Measurements from ENCODE around the gene BCL2L12. TPM values are rescaled to one million over a fixed set of nuclear protein-coding genes. Genes with fewer than 3 reads are reported as not detected.

BCL2L12 gene
- total RNA-seq, 1 donor from 2014 or later, result 7.5 TPM

- no peak overlapping the region for H3K27ac Mint-ChIP-seq (ENCODE audit: unreplicated experiment)
- H3K9me3 Mint-ChIP-seq (ENCODE audit: unreplicated experiment), result peaks cover 12% of the 10 kb centered on the region
- no peak overlapping the region for H3K4me3 Mint-ChIP-seq (ENCODE audit: unreplicated experiment)
- H3K36me3 Mint-ChIP-seq (ENCODE audit: unreplicated experiment), result no peaks in the 10 kb centered on the region
- peaks cover 20% of the 10 kb centered on the region for H3K27me3 Mint-ChIP-seq (ENCODE audit: unreplicated experiment)
- peaks cover 10% of the 10 kb centered on the region for H3K4me1 Mint-ChIP-seq (ENCODE audit: low read depth, unreplicated experiment)
- DNase-seq, result no peak
- no peak for TF ChIP-seq CTCF (IDR thresholded peaks at IDR 0.05; ENCODE audit: partially characterized antibody, unreplicated experiment)
Measured at GRCh38 chr19:49686503-49687088, 20.9 kb downstream of the BCL2L12 start.

- H3K36me3 Mint-ChIP-seq (ENCODE audit: unreplicated experiment), result no peaks in the 10 kb centered on the region
- TF ChIP-seq CTCF (IDR thresholded peaks at IDR 0.05; ENCODE audit: partially characterized antibody, unreplicated experiment), result no peak
- H3K27me3 Mint-ChIP-seq (ENCODE audit: unreplicated experiment), result peaks cover 20% of the 10 kb centered on the region
- H3K4me3 Mint-ChIP-seq (ENCODE audit: unreplicated experiment), result no peak overlapping the region
- H3K4me1 Mint-ChIP-seq (ENCODE audit: low read depth, unreplicated experiment), result peaks cover 10% of the 10 kb centered on the region
- no peak for DNase-seq
- H3K27ac Mint-ChIP-seq (ENCODE audit: unreplicated experiment), result no peak overlapping the region
- peaks cover 12% of the 10 kb centered on the region for H3K9me3 Mint-ChIP-seq (ENCODE audit: unreplicated experiment)
Measured at GRCh38 chr19:49687150-49687549, 21.4 kb downstream of the BCL2L12 start.

- peak overlapping the region; percentile 36 for H3K4me3 Mint-ChIP-seq (ENCODE audit: unreplicated experiment)
- H3K27me3 Mint-ChIP-seq (ENCODE audit: unreplicated experiment), result peaks cover 20% of the 10 kb centered on the region
- TF ChIP-seq CTCF (IDR thresholded peaks at IDR 0.05; ENCODE audit: partially characterized antibody, unreplicated experiment), result no peak
- peak overlapping the region; percentile 67 for H3K27ac Mint-ChIP-seq (ENCODE audit: unreplicated experiment)
- H3K4me1 Mint-ChIP-seq (ENCODE audit: low read depth, unreplicated experiment), result peaks cover 10% of the 10 kb centered on the region
- no peak for DNase-seq
- peaks cover 17% of the 10 kb centered on the region for H3K9me3 Mint-ChIP-seq (ENCODE audit: unreplicated experiment)
- H3K36me3 Mint-ChIP-seq (ENCODE audit: unreplicated experiment), result no peaks in the 10 kb centered on the region
Measured at GRCh38 chr19:49687566-49688316, 22.0 kb downstream of the BCL2L12 start.

- peak overlapping the region; percentile 10 for H3K4me3 Mint-ChIP-seq (ENCODE audit: unreplicated experiment)
- peaks cover 10% of the 10 kb centered on the region for H3K4me1 Mint-ChIP-seq (ENCODE audit: low read depth, unreplicated experiment)
- TF ChIP-seq CTCF (IDR thresholded peaks at IDR 0.05; ENCODE audit: partially characterized antibody, unreplicated experiment), result no peak
- no peak for DNase-seq
- no peak overlapping the region for H3K27ac Mint-ChIP-seq (ENCODE audit: unreplicated experiment)
- H3K36me3 Mint-ChIP-seq (ENCODE audit: unreplicated experiment), result no peaks in the 10 kb centered on the region
- peaks cover 17% of the 10 kb centered on the region for H3K9me3 Mint-ChIP-seq (ENCODE audit: unreplicated experiment)
- H3K27me3 Mint-ChIP-seq (ENCODE audit: unreplicated experiment), result peaks cover 20% of the 10 kb centered on the region
Measured at GRCh38 chr19:49688531-49689132, 22.9 kb downstream of the BCL2L12 start.

Measured in glutamatergic neuron (in vitro differentiated cells).